HG02973 (cell line): ENCODE results near the gene DUSP15.
"Not testable (repeated sequence)": the region's sequence is repeated elsewhere in the genome, so short reads cannot be mapped to it uniquely, and the experiment has no call there.

Experiments used
- ATAC-seq: cut with Tn5 transposase; IDR thresholded peaks from one replicate; pipeline ENCODE4 v1.9.1; 2021; ENCODE audit warnings: moderate library complexity; ENCODE audit not compliant: unreplicated experiment

The DUSP15 gene, protein sequence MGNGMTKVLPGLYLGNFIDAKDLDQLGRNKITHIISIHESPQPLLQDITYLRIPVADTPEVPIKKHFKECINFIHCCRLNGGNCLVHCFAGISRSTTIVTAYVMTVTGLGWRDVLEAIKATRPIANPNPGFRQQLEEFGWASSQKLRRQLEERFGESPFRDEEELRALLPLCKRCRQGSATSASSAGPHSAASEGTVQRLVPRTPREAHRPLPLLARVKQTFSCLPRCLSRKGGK

DNA sequence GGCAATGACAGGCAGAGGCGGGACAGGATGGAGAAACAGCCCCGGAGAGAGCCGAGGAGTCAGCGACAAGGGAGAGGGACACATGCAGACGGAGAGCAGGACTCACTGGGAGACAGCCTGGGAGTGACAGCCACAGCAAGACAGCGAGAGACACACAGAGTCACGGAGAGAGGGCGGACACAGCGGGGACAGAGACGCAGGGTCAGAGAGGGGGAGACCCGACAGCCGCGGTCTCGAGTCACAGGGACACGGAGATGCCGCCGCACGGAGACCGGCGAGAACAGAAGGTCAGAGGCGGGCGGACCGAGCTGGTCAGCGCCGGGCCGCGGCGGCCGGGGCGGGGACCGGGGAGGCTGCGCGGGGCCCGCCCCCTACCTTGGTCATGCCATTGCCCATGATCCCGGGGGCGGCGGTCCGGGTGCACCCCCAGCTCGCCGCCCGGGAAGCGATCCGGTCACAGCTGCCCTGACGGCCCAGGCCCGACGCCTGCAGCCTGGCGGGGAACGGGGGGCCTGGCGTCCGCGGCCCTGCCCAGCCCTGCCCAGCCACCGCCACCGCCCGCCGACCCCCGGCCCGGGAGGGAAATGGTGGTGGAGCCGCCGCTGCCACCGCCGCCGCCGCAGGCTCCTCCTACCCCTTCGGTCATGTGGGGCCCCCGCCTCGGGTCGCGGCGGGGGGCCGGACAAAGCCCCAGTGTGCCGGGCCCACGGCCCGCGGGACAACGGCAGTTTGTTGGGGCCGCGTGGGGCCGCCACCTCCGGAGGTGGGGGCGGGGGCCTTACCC lies at the start of gene DUSP15, which contains the start of gene TTLL9:
DUSP15 (minus strand) TSS at position 586 of the 784 bp plus-strand sequence; CDS start at position 396, 190 bp downstream.
TTLL9 (plus strand) TSS at position 693 of the 784 bp plus-strand sequence. CDS start 493 bp downstream, outside the sequence.
- no peak for ATAC-seq

DNA sequence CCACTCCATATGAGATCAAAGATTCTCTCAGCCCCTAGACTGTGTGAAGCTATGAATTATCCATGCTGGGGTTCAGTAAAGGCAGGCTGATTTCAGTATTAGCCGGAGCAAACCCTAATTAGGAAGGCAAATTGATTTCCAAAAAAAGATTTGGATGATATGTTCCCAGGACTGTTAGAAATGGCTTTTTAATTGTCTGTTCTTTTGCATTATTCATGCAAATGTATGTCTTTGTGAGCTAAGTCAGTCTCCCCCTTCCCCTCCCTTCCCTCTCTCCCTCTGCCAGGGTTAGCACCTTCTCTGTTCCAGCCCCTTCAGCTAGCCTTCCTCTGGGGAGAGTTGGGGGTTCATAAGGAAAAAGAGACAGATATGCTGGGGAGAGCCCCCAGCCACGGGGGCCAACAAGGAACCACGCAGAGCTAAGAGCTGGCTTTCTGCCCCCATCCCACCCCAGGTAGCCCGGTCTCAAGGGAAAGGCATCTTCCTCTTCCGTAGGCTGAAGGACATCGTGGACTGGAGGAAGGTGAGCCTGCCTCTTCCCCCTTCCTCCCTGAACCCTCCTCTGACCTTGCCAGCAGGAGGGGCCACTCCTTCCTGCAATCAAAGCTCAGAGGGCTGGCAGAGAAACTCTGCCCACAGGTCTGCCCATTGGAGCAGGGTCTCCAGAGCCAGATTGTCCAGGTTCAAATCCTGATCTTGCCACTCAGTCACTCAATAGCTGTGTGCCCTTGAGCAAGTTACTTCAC lies 49.3 kb upstream of the DUSP15 start:
- no peak for ATAC-seq

DNA sequence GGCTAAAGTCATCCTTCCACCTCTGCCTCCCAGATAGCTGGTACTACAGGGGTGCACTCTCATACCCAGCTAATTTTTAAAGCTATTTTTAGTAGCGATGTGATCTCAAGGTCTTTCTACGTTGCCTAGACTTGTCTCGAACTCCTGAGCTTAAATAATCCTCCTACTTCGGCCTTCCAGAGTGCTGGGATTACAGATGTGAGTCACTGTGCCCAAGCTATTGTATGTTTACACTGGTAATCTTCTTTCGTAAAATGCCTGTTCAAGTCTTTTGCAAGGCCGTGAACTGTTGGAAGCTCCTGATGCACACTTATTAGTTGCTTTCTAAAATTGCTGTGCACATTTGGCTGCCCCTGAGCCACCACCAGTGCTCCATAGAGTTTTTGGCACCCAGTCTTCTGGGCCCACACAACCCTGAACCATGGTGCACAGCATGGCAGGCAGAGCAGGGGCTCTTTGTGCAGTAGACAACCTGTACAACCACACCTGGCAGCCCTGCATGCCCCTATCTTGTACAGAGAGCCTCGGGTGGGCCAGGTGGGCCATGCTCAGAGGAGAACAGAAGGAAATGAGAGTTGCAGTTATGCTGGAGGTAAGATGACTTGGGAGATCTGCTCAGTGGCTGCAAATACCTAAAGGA lies 48.3 kb upstream of the DUSP15 start:
- ATAC-seq = no peak

DNA sequence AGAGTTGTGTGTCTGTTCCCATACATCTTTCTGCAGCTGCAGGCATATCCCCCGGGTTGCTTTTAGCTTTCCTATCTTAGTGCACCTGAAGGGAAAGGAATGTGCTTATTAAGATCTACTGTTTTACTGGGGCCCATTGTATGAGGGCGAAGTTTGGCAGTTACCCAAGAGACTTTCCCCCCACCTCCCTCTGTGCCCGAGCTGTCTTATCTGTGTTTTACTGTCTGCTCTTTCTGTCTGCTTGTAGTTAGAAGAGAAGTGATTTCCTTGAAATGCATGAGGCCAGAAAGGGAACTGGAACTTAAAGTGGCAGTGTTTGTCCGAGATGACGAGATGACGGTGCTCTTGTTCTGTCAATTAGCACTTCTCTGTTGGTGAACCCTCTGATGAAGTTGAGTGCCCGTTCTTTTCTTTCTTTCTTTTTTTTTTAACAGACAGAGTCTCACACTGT lies 47.7 kb upstream of the DUSP15 start:
- ATAC-seq = not testable (repeated sequence)

DNA sequence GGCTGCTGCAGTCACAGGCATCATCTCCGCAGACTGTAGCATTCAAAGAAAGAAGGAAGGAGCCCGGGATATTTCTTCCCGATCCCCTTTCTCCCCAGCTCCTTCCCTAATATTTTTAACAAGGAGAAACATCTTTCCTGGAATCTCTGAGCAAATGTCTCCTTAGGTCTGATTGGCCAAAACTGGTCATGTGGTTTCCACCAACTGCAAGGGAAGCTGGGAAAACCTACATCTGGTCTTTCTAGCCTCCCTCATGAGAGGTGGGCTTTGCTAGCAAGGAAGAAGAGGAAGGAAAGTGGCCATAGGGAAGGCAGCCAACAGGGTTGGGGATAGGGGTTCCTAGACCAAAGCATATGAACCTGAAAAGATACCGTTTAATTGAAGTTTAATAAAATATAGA lies 46.4 kb upstream of the DUSP15 start:
- ATAC-seq = no peak

DNA sequence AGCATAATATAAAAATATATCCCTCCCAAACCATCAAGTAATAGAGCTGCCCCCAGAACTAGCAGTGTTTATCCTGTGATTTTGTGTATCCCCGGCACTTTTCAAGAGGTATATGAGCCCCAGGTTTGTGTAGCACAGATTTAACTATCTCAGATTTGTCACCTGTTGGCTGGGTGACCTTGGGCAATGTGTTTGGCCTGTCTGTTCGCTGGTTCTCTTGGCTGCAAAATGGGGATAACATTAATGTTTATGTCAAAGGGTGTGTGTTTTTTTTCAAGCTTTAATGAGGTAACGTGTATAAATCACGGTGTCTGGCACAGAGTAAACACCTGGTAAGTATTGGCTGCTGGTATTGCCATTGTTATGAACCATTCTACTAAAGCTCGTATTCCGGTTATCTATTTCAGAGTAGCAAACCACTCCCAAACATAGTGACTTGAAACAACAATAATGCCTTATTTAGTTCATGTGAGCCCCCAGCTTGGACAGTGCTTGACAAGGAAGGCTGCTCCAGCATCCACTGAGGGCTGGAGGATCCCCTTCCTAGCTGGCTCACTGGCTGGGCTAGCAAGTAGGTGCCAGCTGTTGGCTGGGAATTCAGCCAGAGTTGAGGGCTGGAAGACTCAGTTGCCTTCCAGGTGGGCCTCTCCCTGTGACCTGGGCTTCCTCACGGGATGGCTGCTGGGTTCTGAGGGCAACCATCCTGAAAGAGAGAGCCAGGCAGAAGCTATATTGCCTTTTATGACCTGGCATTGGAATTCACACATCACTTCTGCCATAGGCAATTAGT lies 45.4 kb upstream of the DUSP15 start:
- no peak for ATAC-seq

DNA sequence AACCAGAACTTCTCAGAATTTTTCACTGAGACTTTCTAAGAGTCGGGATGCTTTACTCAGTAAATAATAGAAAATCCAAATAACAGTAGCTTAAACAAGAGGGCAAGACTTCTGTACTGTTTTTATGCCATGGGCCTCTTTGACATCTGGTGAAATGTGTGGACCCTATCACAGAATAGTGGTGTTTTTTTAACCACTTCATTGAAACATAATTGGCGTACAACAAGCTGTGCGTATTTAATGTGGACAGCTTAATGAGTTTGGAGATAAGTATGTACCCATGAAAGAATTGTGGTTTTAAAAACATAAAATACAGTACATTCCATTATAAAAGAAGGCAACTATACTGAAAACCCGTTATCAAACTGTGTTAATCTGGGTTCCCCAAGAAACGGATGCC lies 43.8 kb upstream of the DUSP15 start:
- no peak for ATAC-seq

DNA sequence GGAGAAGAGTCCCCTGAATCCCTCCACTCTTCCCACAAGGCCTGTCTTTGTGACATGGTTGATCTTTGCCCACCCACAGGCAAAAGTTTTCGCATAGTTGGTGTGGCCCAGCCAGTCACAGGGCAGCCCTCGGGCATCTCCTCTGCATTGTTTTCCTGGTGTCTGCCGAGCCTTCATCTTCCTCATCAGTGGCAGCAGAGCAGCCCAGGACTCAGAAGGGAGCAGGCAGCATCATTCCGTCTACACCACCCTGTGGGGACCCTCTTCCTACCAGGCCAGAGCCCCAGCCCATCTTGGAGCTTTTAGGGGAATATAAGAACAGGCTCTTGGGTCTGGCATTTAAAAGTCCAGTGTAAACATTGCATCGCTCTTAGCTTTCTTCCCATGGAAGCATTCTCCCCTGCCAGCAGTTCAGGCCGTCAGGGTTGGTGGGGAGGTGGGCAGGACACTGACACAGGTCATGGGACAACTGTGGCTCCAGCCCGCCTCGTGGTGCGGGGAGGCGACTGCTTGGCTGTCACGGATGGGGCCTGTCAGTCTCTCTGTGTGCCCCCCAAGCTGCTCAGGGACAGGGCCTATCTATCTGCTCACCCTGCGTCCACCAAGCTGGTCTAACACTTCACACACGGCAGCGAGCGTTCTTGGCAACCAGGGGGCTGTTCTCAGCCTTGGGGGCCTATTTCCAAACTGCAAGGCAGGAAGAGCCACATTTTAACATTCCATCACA lies 43.3 kb upstream of the DUSP15 start:
- no peak for ATAC-seq

DNA sequence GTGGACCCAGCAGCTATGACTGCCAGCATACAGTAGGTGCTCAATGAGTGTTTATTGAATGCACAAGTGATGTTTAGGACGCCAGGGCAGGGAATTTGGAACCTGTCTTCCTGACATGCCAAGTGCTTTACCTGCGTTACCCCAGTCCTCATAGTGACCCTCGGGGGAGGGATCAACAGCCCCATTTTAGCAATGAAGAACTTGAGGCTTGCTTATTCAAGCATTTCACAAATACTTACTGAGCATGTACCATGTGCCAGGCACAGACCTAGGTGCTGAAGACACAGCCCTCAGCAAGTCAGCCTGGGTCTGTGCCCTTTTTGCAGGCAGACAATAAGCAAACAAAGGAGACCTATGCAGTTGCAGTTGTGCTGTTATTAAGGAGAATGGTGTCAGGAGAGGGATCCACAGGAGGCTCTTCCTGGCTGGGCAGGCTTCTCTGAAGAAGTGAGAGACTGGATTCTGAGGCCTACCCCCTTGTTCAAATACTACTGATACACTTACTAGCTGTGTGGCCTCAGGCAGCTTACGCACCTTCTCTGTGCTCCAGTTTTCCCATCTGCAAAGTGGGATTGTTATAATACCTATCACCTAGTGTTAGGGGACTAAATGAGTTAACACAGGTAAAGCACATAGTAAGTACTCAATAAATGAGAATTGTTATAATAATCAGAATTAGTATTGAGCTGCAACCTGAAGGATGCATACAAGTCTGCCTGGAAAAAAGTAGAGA lies 39.9 kb upstream of the DUSP15 start:
- ATAC-seq = no peak

DNA sequence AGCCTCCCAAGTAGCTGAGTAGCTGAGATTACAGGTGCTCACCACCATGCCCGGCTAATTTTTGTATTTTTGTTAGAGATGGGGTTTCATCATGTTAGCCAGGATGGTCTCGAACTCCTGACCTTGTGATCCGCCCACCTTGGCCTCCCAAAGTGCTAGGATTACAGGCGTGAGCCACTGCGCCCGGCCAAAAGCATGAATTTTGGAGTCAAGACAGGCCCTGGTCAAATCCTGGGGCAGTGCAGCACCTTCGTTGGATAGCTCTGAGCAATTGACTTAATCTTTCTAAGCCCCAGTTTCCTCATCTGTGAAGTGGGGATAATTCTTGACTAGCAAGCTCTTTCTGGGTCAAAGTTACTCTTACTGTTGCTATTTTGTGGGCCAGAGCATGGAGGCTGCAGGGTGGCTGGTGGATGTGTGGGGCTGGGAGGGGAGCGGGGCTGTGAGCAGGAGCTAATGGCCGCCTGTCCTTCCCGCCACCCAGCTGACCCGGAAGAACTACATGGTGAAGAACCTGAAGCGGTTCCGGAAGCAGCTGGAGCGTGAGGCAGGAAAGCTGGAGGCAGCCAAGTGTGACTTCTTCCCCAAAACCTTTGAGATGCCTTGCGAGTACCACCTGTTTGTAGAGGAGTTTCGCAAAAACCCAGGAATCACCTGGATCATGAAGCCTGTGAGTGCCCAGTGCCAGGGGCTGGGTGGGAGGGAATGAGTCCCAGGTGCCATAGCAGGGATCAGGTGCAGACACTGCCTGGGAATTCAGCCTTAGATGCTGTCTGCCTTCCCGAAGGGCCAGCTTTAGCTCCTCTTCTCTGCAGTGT lies 39.1 kb upstream of the DUSP15 start:
- ATAC-seq = no peak

DNA sequence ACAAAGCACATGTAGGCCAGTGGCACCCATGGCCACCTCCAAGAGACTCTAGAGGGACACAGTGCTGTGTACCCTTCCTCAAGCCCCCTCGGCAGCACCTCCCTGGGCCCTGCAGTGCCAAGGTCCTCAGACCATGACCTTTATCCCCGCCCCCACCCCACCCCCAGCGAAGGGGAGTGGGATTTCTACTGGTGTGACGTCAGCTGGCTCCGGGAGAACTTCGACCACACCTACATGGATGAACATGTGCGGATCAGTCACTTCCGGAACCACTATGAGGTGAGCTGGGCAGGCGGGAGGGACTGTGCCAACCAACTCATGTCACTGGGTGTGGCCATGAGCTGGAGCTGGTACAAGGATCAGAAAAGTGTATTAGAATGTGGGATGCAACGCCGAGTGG lies 38.1 kb upstream of the DUSP15 start:
- ATAC-seq = no peak

DNA sequence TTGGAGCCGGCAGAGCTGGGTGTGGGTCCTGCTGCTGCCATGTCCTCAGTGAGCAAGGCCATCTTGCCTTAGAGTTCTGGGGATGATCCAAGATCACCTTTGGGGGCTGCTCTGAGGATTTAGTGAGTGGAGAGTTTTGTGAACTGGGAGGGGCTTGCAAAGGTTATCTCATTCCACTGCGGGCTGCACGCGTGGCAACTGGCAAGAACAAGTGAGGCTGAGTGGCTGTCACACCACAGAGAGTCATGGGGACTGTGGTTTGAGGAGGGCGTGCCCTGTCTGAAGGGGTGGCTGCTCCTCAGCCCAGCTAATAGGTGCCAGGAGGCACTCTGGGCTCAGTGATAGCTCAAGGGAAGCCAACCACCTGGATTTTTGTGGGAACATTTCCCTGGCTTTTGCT lies 37.7 kb upstream of the DUSP15 start:
- no peak for ATAC-seq

DNA sequence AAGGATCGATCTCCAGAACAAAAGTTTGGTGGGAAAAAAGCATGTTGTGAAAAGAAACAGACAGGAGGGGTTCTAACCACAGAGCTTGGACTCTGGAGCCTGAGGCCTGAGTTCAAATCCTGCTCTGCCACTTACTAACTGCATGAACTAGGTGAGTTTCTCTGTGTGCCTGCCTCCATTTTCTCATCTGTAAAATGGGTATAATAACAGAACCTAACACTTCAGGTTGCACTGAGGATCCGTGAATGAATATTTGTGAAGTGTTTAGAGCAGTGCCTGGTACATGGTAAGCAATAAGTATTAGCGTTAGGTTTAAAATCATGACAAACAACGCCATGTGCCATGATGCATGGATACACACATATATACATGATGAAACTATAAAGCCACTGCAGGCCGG lies 36.7 kb upstream of the DUSP15 start:
- no peak for ATAC-seq

DNA sequence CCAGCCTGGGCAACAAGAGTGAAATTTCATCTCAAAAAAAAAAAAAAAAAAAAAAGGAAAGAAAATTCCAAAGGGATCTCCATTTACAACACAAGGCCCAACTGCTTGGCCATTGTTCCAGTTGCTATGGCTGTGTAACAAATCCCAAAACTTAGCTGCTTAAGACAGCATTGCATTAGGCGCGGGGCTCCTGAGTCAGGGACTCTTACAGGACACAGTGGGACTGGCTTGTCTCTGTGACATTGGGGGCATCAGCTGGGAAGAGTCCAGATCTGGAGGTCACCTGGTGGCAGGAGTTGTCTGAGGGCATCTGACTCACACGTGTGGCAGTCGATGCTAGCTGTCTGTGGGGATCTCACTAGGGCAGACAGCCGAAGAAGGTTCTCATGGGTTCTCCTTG lies 35.7 kb upstream of the DUSP15 start:
- no peak for ATAC-seq

DNA sequence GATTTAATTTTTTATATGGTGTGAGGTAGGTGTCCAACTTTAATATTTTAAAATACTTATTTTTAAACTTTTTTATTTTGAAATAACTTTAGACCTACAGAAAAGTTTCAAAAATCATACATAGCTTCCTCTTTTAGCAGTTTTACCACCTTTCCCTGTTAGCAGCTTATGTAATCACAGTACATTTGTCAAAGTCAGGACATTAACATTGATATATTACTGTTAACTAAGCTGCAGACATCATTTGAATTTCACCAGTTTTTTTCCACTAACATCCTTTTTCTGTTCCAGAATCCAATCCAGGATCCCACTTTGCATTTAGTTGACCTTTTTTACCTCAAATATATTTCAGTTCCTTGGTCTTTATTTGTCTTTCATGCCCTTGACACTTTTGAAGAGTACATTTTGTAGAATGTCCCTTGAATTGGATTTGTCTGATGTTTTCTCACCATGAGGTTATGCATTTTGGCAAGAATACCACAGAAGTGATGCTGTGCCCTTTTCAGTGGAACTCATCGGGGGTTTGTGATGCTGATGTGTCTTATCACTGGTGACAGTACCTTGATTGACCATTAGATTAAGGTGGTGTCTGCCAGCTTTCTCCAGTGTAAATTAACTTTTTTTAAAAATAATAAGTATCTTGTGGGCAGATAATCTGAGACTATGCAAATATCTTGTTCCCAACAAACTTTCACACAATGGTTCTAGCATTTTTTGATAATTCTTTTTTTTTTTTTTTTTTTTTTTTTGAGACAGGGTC lies 33.5 kb upstream of the DUSP15 start:
- no peak for ATAC-seq

DNA sequence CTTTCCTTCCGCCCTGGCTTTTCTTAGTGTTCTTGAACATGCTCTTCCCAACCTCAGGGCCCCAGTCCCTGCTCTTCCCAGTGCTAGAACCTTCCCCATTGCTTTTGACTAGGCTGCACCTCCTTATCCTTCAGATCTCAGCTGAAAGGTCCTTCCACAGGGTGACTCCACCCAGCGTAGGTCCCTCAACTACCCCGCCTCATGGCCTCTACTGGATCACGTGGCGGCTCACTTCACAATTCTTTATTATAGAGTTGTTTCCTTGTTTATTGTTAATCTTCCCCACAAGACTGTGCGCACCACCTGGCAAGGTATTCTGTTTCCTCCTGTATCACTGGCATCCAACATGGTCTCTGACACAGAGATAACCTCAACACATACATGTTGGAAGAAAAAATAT lies 31.3 kb upstream of the DUSP15 start:
- ATAC-seq = no peak

DNA sequence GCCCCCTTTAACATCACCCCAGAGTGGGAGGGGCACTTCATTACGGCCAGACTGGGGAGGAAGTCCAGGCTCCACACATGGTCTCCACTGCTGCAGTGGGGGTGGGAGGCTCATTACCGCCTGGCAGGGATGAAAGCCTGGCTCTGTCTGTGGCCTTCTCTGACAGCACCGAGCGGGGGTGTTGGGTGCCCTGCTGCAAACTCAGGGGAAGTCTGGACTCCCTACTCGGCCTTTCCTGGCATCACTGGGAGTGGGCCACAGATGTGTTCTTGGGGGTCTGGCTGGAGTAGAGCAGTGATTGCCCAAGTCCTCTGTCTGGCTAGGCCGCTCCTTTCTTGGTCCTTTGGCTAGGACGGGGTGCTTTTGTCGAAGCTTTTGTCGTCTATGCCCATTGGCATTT lies 27.2 kb upstream of the DUSP15 start:
- no peak for ATAC-seq
